ENCODE data around the gene MCTP1. TPM values are rescaled to one million over a fixed set of nuclear protein-coding genes. Genes with fewer than 3 reads are reported as not detected.

MCTP1 gene
- total and polyA plus RNA-seq, 9 of the 15 experiments (the other 6 are each of a cell fraction or from before 2014, with no cell fraction given), result 0.04 to 0.93 (median 0.06) TPM; not detected in 4

DNA sequence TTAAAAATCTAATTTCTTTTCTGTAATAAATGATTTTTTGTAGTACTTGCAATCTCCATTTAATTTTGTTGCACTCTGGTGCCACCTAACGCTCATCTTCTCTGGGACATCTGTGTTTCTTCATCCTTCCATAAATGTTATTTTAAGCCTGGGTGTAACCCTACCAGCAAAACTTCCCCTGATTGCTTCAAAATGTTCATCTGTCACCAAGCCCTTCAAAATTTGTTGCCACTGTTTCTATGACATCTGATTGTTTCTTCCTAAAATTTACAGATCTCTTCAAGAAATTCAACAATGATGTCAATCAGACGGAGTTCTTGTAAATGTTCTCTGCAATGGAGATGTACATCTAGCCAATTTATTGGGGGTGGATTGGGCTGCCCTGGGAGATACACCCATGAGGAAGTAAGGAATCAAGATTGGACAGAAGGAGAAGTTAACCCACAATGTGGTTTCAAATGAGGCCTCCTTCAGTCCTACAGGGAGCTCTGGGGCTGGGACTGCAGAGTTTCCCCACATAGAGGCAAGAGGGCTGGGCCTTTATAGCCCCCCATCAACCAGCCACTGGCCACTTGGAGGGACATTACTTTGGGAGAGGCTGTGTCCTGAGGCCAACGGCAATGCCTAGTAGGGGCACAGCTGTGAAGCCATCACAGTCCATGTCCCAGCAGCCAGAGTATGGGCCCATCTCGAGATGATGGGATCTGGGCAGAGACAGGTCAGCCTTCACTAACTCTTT lies 23.3 kb downstream of the MCTP1 start:
- ChIA-PET CTCF (ENCODE audit: low intra/inter-chr PET ratio) (interaction anchor here (1.3 kb wide), 1 partner anchor 293 kb away, joined by 3 read pairs; no protein-coding TSS in a partner anchor), POLR2A (interaction anchor here (0.7 kb wide), 1 partner anchor 312 kb away, joined by 3 read pairs; no protein-coding TSS in a partner anchor)
- Histone ChIP-seq H3K79me2 (ENCODE audit: control insufficient read depth, insufficient read depth, low read length) (no peaks in the 10 kb centered on the region), H3K4me2 (ENCODE audit: insufficient read depth, low read length) (no peak overlapping the region), H3K27ac (ENCODE audit: extremely low read depth, low read depth, low read length) (no peak overlapping the region), H3K36me3 (ENCODE audit: control insufficient read depth, insufficient read depth, low read length) (no peaks in the 10 kb centered on the region), H3K9me1 (ENCODE audit: control insufficient read depth, insufficient read depth, low read length) (no peaks in the 10 kb centered on the region), H2AFZ (ENCODE audit: low read depth, low read length) (no peak overlapping the region), H3K4me3 (no peak overlapping the region), H3K9ac (ENCODE audit: insufficient read depth in 1 of 2, low read depth in 2 of 2, low read length in 2 of 2) (no peak overlapping the region), H3K27me3 (ENCODE audit: control insufficient read depth in 2 of 2, insufficient read depth in 2 of 2, low read length in 2 of 2) (no peaks in the 10 kb centered on the region), H3K9me3 (replicated peaks; ENCODE audit: control insufficient read depth, insufficient read depth, low read depth, low read length) (no peaks in the 10 kb centered on the region), H4K20me1 (replicated peaks; ENCODE audit: control insufficient read depth, insufficient read depth, low read length) (no peaks in the 10 kb centered on the region), H3K4me1 (replicated peaks in 1 of 2; ENCODE audit: control insufficient read depth in 2 of 2, insufficient read depth in 2 of 2, low read length in 2 of 2) (no peaks in the 10 kb centered on the region)
- ATAC-seq, result peak; percentile 68; the same call in 2 of the 3 replicates
- in situ Hi-C loops (cut with MboI) (no loop called here), intact Hi-C loops (cut with micrococcal nuclease) (loop anchor here (1.0 kb wide), 1 partner anchor 293 kb away; no protein-coding TSS in a partner anchor)
- FAIRE-seq, result no peak
- TF ChIP-seq CSDE1 (IDR thresholded peaks at IDR 0.05) (no peak), BACH1 (tag; IDR thresholded peaks at IDR 0.05) (no peak), RAD21 (CRISPR knock-in tag; conservative IDR thresholded peaks at IDR 0.05 in 1 of 2, IDR thresholded peaks at IDR 0.05 in 1 of 2) (peak in 1 of 2 experiments; percentile 56; a peak in 3 of 4 replicates), CTCF (IDR thresholded peaks at IDR 0.05 in 2 of 3, conservative IDR thresholded peaks at IDR 0.05 in 1 of 3; ENCODE audit: insufficient read depth in 2 of 3, low read depth in 1 of 3, low read length in 3 of 3) (peak in 2 of 3 experiments; percentile 35 to 61; a peak in 3 of 6 replicates)
- TF ChIP-seq, protein P1, sequence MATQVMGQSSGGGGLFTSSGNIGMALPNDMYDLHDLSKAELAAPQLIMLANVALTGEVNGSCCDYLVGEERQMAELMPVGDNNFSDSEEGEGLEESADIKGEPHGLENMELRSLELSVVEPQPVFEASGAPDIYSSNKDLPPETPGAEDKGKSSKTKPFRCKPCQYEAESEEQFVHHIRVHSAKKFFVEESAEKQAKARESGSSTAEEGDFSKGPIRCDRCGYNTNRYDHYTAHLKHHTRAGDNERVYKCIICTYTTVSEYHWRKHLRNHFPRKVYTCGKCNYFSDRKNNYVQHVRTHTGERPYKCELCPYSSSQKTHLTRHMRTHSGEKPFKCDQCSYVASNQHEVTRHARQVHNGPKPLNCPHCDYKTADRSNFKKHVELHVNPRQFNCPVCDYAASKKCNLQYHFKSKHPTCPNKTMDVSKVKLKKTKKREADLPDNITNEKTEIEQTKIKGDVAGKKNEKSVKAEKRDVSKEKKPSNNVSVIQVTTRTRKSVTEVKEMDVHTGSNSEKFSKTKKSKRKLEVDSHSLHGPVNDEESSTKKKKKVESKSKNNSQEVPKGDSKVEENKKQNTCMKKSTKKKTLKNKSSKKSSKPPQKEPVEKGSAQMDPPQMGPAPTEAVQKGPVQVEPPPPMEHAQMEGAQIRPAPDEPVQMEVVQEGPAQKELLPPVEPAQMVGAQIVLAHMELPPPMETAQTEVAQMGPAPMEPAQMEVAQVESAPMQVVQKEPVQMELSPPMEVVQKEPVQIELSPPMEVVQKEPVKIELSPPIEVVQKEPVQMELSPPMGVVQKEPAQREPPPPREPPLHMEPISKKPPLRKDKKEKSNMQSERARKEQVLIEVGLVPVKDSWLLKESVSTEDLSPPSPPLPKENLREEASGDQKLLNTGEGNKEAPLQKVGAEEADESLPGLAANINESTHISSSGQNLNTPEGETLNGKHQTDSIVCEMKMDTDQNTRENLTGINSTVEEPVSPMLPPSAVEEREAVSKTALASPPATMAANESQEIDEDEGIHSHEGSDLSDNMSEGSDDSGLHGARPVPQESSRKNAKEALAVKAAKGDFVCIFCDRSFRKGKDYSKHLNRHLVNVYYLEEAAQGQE (IDR thresholded peaks at IDR 0.05; ENCODE audit: borderline replicate concordance), result peak; percentile 18; the same call in 1 of the 2 replicates
- TF ChIP-seq, protein P1 (CRISPR knock-in tag; IDR thresholded peaks at IDR 0.05; ENCODE audit: low read depth), result no peak
- 4% methylated on average over 4 of the region's 4 CpGs for WGBS (ENCODE audit: insufficient coverage, low coverage, missing lambda C conversion rate)
- BruUV-seq (replicated peaks), result no TSS peak
- DNase-seq (ENCODE audit: extremely low read depth in 1 of 4, low spot score in 3 of 4), result peak in 2 of 4 experiments; percentile 15 to 31
